ENCODE data around the gene OR6J1. TPM values are rescaled to one million over a fixed set of nuclear protein-coding genes. Genes with fewer than 3 reads are reported as not detected.

OR6J1 gene
- total RNA-seq: not detected

DNA sequence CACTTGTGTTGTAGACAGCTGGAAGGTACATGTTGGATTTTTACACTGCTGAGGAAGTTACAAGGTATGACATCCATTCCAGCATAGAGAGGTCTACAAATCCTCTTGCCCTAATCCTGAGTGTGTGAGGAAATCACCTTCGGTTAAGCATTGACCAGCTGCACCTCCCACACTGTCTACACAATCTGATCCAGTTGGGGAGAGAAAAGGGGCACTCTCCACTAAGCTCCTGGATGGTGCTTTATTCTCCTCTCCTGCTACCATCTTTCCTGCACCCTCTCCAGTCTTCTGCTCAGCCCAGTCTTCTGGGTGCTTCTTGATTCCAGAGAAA is at the start of gene OR6J1:
TSS of gene OR6J1 (minus strand) at position 48 of the 331 bp plus-strand sequence. CDS start 9,541 bp downstream, outside the sequence.

DNA sequence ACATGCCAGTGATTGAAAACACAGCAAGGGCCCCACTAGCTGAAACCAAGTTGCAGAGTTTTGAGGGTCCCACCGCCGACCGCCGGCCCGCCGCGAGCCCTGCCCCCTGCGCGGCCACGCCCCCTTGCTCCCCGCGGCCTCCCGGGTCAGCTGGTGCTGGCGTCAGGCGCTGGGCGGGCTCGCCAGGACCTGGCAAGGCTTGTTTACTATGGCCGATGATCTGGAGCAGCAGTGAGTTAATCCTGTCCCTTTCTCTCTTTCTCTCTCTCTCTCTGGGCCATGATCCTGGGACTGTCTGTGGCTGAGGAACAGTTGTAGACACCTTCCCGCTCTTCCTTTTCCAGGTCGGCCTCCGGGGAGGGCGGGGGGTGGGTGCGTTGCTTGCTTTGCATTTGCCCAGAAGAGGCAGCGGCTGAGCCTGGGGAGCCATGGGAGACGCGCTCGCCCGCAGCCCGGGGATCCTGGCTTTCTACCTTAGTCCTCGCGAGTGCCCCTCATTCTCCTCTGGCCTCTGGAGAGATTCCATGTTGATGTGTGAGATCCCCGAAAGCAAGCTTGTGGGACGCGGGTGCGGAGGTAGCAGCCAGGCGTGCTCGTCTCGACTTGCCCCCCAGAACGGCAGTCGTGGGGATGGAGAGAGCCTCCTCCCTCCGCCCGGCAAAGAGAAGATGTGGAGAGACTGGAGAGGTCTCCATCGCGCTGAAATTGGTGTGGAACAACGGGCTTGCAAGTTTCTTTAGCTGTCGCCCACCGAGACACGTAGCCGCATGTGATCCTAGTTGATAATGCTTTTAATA is 45.9 kb downstream of the OR6J1 start, which contains the start of gene ABHD4:
TSS of gene ABHD4 (plus strand) at position 202 of the 797 bp plus-strand sequence. CDS start at position 209, 7 bp downstream.

DNA sequence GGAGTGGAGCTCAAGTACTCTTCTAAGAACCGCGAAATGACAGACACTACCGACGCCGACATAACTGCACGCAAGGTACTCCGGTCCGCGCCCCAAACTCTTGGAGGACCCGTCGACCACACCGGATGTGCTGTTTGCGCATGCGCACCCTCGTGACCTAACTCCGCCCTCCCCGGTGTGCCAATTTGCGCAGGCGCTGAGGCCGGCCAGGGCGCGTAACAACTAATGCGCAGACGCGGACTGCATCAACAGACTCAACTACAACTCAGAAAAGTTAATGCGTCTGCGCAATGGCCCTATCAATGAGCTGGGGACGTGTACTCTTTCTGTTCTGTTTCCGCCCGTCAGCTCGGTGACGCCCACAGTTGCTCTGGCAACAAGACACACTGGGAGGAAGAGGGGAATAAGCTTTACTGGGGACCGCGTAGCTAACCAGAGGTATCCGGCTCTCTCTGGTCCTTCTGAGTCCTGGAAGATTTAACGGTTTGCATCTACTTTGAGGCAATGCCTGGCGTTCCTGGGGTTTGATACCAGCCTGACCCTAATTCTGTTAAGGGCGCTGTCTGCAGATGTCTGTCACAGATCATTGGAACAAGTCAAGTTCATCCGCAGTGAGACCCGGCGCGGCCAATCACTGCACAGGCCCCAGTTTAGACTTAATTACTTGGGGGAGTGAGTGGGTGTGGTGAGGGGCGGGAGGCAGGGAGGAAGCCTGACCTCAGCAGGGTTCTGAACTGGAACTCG is 54.9 kb downstream of the OR6J1 start, which contains the start of gene DAD1:
TSS of gene DAD1 (minus strand) at position 129 of the 744 bp plus-strand sequence. CDS start at position 62, 67 bp downstream.

Other genes starting within 250 kb of the OR6J1 start
- gene DAD1, start 55.1 kb downstream of the OR6J1 start, total RNA-seq: 61.0 TPM
- 4.1 TPM for gene ABHD4, start 46.1 kb downstream of the OR6J1 start, total RNA-seq
- 46.0 TPM for gene OXA1L, start 122.3 kb upstream of the OR6J1 start, total RNA-seq
- gene SLC7A7, start 171.1 kb upstream of the OR6J1 start, total RNA-seq: 2.8 TPM
- 18.2 TPM for gene MRPL52, start 185.5 kb upstream of the OR6J1 start, total RNA-seq
- gene MMP14, start 192.2 kb upstream of the OR6J1 start, total RNA-seq: 8.5 TPM
- 4.1 TPM for gene LRP10, start 227.4 kb upstream of the OR6J1 start, total RNA-seq
- gene REM2, start 238.9 kb upstream of the OR6J1 start, total RNA-seq: 1.9 TPM

All from parietal lobe (tissue), 1 donor.